Ovary (tissue), 3 donors: ENCODE results near the gene MEF2C.

Source experiments
- CTCF ChIP-seq, 3 donors: fragments of 450-650 bp in 2 of 3; fragments of 200-600 bp in 1 of 3; IDR thresholded peaks; one replicate each; pipeline versions ENCODE4 v1.5.1 to v1.8.0; 2016 to 2022; ENCODE audit warnings: antibody characterized with exemption in 3 of 3, mild to moderate bottlenecking in 1 of 3
- EP300 ChIP-seq: sonication (generic); formaldehyde crosslinking; IDR thresholded peaks from one replicate; pipeline ENCODE4 v1.6.1; 2017; ENCODE audit warnings: antibody characterized with exemption
- POLR2A ChIP-seq: fragments of 450-650 bp; IDR thresholded peaks from one replicate; pipeline ENCODE4 v1.6.1; 2017; ENCODE audit warnings: antibody characterized with exemption, mild to moderate bottlenecking, moderate library complexity
- donor health status: DM: no; HTN: no; CAD: no.

- no peak for TF ChIP-seq CTCF (IDR thresholded peaks at IDR 0.05)
- TF ChIP-seq POLR2A: no peak
- TF ChIP-seq EP300: no peak
Observed at GRCh38 chr5:88858392-88858791, 24.6 kb downstream of the MEF2C start.
